ENCODE measurements around the gene SLC25A22. TPM values are rescaled to one million over a fixed set of nuclear protein-coding genes. Genes with fewer than 3 reads are reported as not detected.

The SLC25A22 gene
- total RNA-seq, 1 experiment from 2014 or later = 24.6 TPM

DNA sequence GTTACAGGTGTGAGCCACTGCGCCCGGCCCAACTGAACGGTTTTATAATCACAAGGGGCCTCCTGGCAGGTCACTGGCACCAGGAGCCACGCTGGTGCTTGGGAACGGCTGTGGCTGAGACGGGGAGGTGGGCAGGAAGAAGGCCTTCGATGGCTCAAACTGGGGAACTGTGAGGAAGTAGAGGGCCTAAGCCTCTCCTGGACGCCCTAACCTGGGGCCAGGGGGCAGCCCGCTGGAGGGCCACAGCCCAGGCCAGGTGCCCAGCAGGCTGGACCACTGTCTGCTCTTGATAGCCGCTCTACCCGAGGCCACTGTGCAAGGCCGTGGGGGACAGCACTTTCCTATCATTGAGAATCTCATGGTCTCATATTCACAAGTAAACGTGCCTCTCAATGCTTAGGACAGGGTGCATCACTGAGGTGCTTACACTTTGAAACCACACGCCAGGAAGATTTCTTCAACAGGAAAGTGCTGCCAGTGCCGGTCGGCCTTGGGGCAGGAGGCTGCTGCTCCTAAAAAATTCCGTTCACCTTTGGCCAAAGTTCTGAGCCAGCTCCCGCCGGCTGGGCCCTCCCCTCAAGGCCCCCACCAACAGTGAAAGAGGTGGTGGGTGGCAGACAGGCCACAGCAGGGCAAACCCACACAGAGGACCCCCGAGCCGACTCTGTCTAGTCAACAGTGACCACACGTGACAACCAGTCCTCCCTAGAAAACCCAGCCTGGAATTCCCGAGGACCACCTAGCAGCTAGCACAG is 28.0 kb downstream of the SLC25A22 start:
- ChIA-PET POLR2A (ENCODE audit: unreplicated experiment) (no interaction called here), CTCF (no interaction called here)
- peaks cover 6% of the 10 kb centered on the region for H3K4me1 ChIP-seq (replicated peaks; ENCODE audit: insufficient read depth)
- intact Hi-C loops (cut with micrococcal nuclease; ENCODE audit: unreplicated experiment) = no loop called here
- no peak overlapping the region for H2AFZ ChIP-seq
- H3F3A ChIP-seq (ENCODE audit: insufficient read depth, low read depth) = peaks cover 22% of the 10 kb centered on the region; the same call in 1 of the 2 replicates
- BruUV-seq (replicated peaks) = no TSS peak
- peaks cover 24% of the 10 kb centered on the region for H4K20me1 ChIP-seq (ENCODE audit: insufficient read depth)
- H3K79me2 ChIP-seq (ENCODE audit: low read depth) = peaks cover 19% of the 10 kb centered on the region
- H3K9me2 ChIP-seq (ENCODE audit: insufficient read depth) = no peaks in the 10 kb centered on the region
- no peak overlapping the region for H3K4me2 ChIP-seq
- no peak overlapping the region for H3K4me3 ChIP-seq
- no peak for DNase-seq
- no peak for TF ChIP-seq EZH2 (IDR thresholded peaks at IDR 0.05; ENCODE audit: low read depth)
- TF ChIP-seq, protein P1, sequence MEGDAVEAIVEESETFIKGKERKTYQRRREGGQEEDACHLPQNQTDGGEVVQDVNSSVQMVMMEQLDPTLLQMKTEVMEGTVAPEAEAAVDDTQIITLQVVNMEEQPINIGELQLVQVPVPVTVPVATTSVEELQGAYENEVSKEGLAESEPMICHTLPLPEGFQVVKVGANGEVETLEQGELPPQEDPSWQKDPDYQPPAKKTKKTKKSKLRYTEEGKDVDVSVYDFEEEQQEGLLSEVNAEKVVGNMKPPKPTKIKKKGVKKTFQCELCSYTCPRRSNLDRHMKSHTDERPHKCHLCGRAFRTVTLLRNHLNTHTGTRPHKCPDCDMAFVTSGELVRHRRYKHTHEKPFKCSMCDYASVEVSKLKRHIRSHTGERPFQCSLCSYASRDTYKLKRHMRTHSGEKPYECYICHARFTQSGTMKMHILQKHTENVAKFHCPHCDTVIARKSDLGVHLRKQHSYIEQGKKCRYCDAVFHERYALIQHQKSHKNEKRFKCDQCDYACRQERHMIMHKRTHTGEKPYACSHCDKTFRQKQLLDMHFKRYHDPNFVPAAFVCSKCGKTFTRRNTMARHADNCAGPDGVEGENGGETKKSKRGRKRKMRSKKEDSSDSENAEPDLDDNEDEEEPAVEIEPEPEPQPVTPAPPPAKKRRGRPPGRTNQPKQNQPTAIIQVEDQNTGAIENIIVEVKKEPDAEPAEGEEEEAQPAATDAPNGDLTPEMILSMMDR (conservative IDR thresholded peaks at IDR 0.05) = no peak
- no peaks in the 10 kb centered on the region for H3K36me3 ChIP-seq (ENCODE audit: low read depth)
- no peaks in the 10 kb centered on the region for H3K27me3 ChIP-seq (ENCODE audit: insufficient read depth, low read depth)
- no peak overlapping the region for H3K27ac ChIP-seq
- no peaks in the 10 kb centered on the region for H3K9me3 ChIP-seq (ENCODE audit: insufficient read depth, low read depth)

DNA sequence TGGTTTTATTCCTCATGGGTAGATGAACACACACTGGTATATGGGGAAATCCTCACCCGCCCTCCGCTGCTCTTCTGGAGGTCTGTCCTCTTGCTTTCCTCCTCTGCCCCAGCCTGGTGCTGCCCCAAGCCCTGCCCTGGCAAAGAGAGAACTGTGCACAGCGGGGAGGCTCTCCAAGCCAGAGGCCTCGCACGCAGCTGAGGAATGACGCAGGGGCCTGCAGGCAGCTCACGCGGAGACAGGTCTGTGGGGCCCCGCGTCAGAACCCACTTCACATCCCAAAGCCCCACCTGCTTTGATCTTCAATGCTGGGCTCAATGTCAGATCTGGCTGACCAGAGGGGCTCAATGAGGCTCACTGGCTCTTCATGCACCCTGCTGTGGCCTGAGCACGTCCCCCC is 30.8 kb downstream of the SLC25A22 start:
- H4K20me1 ChIP-seq (ENCODE audit: insufficient read depth) = peaks cover 25% of the 10 kb centered on the region
- H3F3A ChIP-seq (ENCODE audit: insufficient read depth, low read depth) = peaks cover 47% of the 10 kb centered on the region
- H3K27ac ChIP-seq = no peak overlapping the region
- H3K9me3 ChIP-seq (ENCODE audit: insufficient read depth, low read depth) = no peaks in the 10 kb centered on the region
- peaks cover 13% of the 10 kb centered on the region for H3K4me1 ChIP-seq (replicated peaks; ENCODE audit: insufficient read depth)
- DNase-seq = no peak
- TF ChIP-seq, protein P1 (conservative IDR thresholded peaks at IDR 0.05) = no peak
- H3K4me2 ChIP-seq = no peak overlapping the region
- H3K4me3 ChIP-seq = no peak overlapping the region
- no peaks in the 10 kb centered on the region for H3K9me2 ChIP-seq (ENCODE audit: insufficient read depth)
- H3K79me2 ChIP-seq (ENCODE audit: low read depth) = no peaks in the 10 kb centered on the region
- no peaks in the 10 kb centered on the region for H3K27me3 ChIP-seq (ENCODE audit: insufficient read depth, low read depth)
- peaks cover 6% of the 10 kb centered on the region; the same call in 1 of the 2 replicates for H3K36me3 ChIP-seq (ENCODE audit: low read depth)
- ChIA-PET CTCF (no interaction called here), POLR2A (ENCODE audit: unreplicated experiment) (no interaction called here)
- H2AFZ ChIP-seq = no peak overlapping the region
- intact Hi-C loops (cut with micrococcal nuclease; ENCODE audit: unreplicated experiment) = no loop called here
- no TSS peak for BruUV-seq (replicated peaks)

DNA sequence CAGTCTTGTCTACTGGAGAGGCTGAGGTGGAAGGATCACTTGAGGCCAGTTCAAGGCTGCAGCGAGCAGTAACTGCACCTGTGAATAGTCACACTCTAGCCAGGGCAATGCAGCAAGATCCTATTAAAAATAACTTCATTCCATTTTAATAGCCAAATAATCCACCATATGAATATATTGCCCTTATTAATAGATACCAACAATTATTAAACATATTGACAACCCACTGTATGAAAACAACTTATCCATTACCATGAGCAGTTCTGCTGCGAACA is 31.2 kb downstream of the SLC25A22 start:
- Histone ChIP-seq H3K9me2 (ENCODE audit: insufficient read depth) (no peaks in the 10 kb centered on the region), H3K27me3 (ENCODE audit: insufficient read depth, low read depth) (no peaks in the 10 kb centered on the region), H3K4me2 (no peak overlapping the region), H3K4me1 (replicated peaks; ENCODE audit: insufficient read depth) (peaks cover 17% of the 10 kb centered on the region), H3K79me2 (ENCODE audit: low read depth) (no peaks in the 10 kb centered on the region), H3K27ac (no peak overlapping the region), H3K9me3 (ENCODE audit: insufficient read depth, low read depth) (no peaks in the 10 kb centered on the region), H3K36me3 (ENCODE audit: low read depth) (peaks cover 6% of the 10 kb centered on the region; the same call in 1 of the 2 replicates), H2AFZ (no peak overlapping the region), H3F3A (ENCODE audit: insufficient read depth, low read depth) (peaks cover 51% of the 10 kb centered on the region), H4K20me1 (ENCODE audit: insufficient read depth) (peaks cover 25% of the 10 kb centered on the region), H3K4me3 (no peak overlapping the region)
- TF ChIP-seq, protein P1 (conservative IDR thresholded peaks at IDR 0.05) = no peak
- no peak for TF ChIP-seq EZH2 (IDR thresholded peaks at IDR 0.05; ENCODE audit: low read depth)
- DNase-seq = no peak
- ChIA-PET CTCF (interaction anchor here (0.6 kb wide), 1 partner anchor 9 kb away, joined by 8 read pairs; no protein-coding TSS in a partner anchor), POLR2A (ENCODE audit: unreplicated experiment) (no interaction called here)
- no TSS peak for BruUV-seq (replicated peaks)
- intact Hi-C loops (cut with micrococcal nuclease; ENCODE audit: unreplicated experiment) = no loop called here
